Occipital lobe (tissue), 2 donors: ENCODE measurements around the gene OLFM1. TPM values are rescaled to one million over a fixed set of nuclear protein-coding genes. Genes with fewer than 3 reads are reported as not detected.

Experiments
- DNase-seq: peaks from one replicate; lab custom pipeline; 2025; lab: John Stamatoyannopoulos, UW
- total RNA-seq: library from RNA; depleted of rRNA; stranded (reverse); fragments of >200 nt; gene quantifications from one replicate; pipeline ENCODE4 v1.2.3, GENCODE V29; 2014

The OLFM1 gene
- total RNA-seq, 1 donor from 2014 or later = 77.8 TPM

- no peak for DNase-seq
These were observed 82.3 kb downstream of the OLFM1 start for GRCh38 chr9:135169709-135170226.

- no peak for DNase-seq
These were observed 83.1 kb downstream of the OLFM1 start for GRCh38 chr9:135170535-135170934.

Other genes with a start within 250 kb of the OLFM1 start
- not detected for gene FCN2, start 206.9 kb upstream of the OLFM1 start, total RNA-seq
- gene FCN1, start 169.8 kb upstream of the OLFM1 start, total RNA-seq = 1.1 TPM